Breast epithelium (tissue), 3 donors: ENCODE measurements around the gene PEX10.

Experiments
- CTCF ChIP-seq, 3 donors: fragments of 450-650 bp; IDR thresholded peaks; one replicate each; pipeline ENCODE4 v1.5.1; 2016 to 2017; ENCODE audit warnings: antibody characterized with exemption in 3 of 3, mild to moderate bottlenecking in 3 of 3, moderate library complexity in 3 of 3
- POLR2A ChIP-seq: fragments of 450-650 bp; IDR thresholded peaks from one replicate; pipeline ENCODE4 v1.6.1; 2016; ENCODE audit warnings: antibody characterized with exemption, mild to moderate bottlenecking, moderate library complexity
- POLR2AphosphoS5 ChIP-seq, 3 donors: sonication (generic); formaldehyde crosslinking; IDR thresholded peaks; one replicate each; pipeline ENCODE4 v1.6.1; 2017; ENCODE audit warnings: antibody characterized with exemption in 3 of 3

- TF ChIP-seq CTCF (IDR thresholded peaks at IDR 0.05) (no peak), POLR2A (no peak), POLR2AphosphoS5 (IDR thresholded peaks at IDR 0.05) (no peak)
These were observed 2.6 kb downstream of the PEX10 start for GRCh38 chr1:2409745-2410144.
